H1 (cell line): ENCODE measurements around the gene GALNTL6.

Experiments
- CTCF ChIP-seq, 3 experiments: IDR thresholded peaks; 1 replicate in 2 of 3; 2 replicates in 1 of 3; pipeline versions ENCODE4 v1.5.1 to v1.6.1; 2011; ENCODE audit warnings: low read length in 3 of 3, mild to moderate bottlenecking in 3 of 3, inconsistent platforms in 2 of 3, low read depth in 1 of 3, moderate library complexity in 1 of 3; ENCODE audit not compliant: insufficient read depth in 1 of 3; ENCODE audit errors: control extremely low read depth in 1 of 3
- E2F6 ChIP-seq: IDR thresholded peaks from 2 replicates; pipeline ENCODE4 v1.6.1; 2012; ENCODE audit warnings: inconsistent platforms
- EZH2 ChIP-seq: fragments of 200-600 bp; sonication (generic); IDR thresholded peaks from 2 replicates; pipeline ENCODE4 v1.7.1; 2012; ENCODE audit warnings: low read depth, mild to moderate bottlenecking, moderate library complexity, low read length, inconsistent platforms; ENCODE audit not compliant: severe bottlenecking
- JUN ChIP-seq: IDR thresholded peaks from 2 replicates; pipeline ENCODE4 v1.6.1; 2011; ENCODE audit warnings: low read depth, mild to moderate bottlenecking, improper control_type of control experiment, low read length
- YY1 ChIP-seq: IDR thresholded peaks from 2 replicates; pipeline ENCODE4 v1.6.1; 2011; ENCODE audit warnings: low read depth, mild to moderate bottlenecking, low read length
- ZNF274 ChIP-seq: IDR thresholded peaks from 2 replicates; pipeline ENCODE4 v1.7.0; 2012; ENCODE audit warnings: low read length, borderline replicate concordance; ENCODE audit errors: extremely low read depth

- TF ChIP-seq JUN (no peak), ZNF274 (no peak), YY1 (no peak), EZH2 (no peak), E2F6 (no peak), CTCF (IDR thresholded peaks at IDR 0.05; ENCODE audit: control extremely low read depth in 1 of 3, insufficient read depth in 1 of 3, low read depth in 1 of 3, low read length in 3 of 3) (no peak)
Measured at GRCh38 chr4:172938870-172939269, 1125.7 kb downstream of the GALNTL6 start.
